AG08396 (cell line): Measurements from ENCODE around the gene TMEM144.
A peak's percentile ranks its signal among the peaks of the same experiment; 100 is the strongest.
"Not testable (repeated sequence)": the region's sequence is repeated elsewhere in the genome, so short reads cannot be mapped to it uniquely, and the experiment has no call there.

Experiments
- DNase-seq: peaks from one replicate; pipeline ENCODE4 v3.0.0; 2012; ENCODE audit warnings: low spot score, mixed read lengths

TMEM144 gene

GRCh38 chr4:158192439-158193158 lies 17.7 kb upstream of the TMEM144 start:
- DNase-seq, result no peak

- DNase-seq, result peak; percentile 24
Measured at GRCh38 chr4:158193171-158193749, 17.0 kb upstream of the TMEM144 start.

GRCh38 chr4:158195297-158195696 lies 15.0 kb upstream of the TMEM144 start:
- no peak for DNase-seq

- no peak for DNase-seq
Measured at GRCh38 chr4:158197194-158197776, 13.0 kb upstream of the TMEM144 start.

DNA sequence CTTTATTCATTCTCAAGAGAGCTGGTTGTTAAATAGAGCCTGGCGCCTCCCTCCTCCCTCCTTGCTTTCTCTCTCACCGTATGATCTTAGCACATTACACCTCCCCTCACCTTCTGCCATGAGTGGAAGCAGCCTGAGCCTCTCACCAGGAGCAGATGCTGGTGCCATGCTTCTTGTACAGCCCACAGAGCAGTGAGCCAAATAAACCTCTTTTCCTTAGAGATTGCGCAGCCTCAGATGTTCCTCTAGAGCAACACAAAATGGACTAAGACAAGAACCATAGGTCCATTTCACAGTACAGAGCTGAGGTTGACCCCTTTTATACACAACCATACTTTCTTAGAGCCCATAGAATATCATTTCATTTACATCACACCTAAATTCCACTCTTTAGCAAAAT lies 10.1 kb upstream of the TMEM144 start:
- no peak for DNase-seq

- DNase-seq, result no peak
Measured at GRCh38 chr4:158201322-158201721, 9.0 kb upstream of the TMEM144 start.

GRCh38 chr4:158201876-158202275 lies 8.4 kb upstream of the TMEM144 start:
- no peak for DNase-seq

DNA sequence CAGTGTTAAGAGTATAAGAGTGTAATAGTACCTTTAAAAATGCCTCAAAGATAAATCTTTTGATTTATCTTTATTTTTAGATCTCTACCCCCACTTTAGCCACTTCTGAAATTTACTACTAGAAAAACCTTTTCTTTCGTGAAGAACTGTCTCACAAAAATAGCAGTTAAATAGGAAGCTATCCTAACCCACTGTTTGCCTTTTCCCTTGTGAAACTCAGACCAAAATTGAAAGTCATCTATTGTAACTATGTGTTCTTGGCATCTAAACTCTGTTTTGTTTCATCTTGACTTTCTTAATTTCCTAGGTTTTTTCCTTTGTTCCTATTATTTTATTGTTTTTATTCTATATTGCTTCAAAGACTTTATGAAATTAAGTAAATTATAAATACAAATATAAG lies 7.8 kb upstream of the TMEM144 start:
- no peak for DNase-seq

- DNase-seq, result no peak
Measured at GRCh38 chr4:158203436-158203835, 6.8 kb upstream of the TMEM144 start.

DNA sequence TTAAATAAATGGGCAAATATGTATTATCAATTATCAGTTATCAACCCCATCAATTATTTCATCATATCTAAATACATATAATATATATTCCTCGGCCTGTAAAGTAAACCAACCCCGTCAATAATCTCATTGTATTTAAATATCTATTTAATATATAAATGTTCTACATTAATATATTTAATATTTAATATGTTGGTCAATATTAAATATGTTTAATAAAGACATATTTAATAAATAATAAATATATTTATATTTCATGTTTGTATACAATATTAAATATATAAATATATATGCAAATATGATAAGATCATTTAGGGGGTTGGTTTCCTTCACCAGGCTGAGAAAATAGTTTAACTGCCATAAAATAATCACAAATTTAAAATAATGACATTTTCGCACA lies 6.4 kb upstream of the TMEM144 start:
- DNase-seq, result no peak

DNA sequence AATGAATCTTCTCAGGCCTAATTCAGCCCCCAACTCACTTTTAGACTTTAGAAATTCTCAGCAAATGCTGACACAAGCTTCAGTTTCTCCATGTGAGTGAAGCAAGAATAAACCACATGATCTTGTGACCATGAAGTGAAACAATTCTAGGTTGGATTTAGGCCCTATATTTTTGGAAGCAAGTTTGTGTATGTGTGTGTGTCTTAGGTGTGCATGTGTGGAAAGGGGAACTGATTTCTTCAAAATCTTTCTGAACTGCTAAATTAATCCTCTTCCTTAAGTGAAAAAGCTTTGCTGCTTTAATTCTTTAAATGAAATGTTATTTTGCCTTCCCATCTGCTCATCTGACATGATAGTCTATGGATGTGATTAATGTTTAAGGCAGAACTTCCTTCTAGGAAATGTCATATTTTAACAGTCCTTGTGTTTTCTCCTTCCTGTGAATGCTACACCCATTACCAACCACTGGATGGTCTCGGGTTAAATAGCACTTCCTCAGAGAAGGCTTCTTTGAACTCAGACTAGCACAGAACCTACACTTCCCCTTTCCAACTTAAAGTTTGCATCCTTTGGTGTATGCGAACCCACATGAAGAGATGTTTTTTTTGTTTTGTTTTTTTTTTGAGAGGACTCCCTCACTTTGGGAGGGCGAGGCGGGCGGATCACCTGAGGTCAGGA lies 1.2 kb upstream of the TMEM144 start:
- DNase-seq, result no peak

DNA sequence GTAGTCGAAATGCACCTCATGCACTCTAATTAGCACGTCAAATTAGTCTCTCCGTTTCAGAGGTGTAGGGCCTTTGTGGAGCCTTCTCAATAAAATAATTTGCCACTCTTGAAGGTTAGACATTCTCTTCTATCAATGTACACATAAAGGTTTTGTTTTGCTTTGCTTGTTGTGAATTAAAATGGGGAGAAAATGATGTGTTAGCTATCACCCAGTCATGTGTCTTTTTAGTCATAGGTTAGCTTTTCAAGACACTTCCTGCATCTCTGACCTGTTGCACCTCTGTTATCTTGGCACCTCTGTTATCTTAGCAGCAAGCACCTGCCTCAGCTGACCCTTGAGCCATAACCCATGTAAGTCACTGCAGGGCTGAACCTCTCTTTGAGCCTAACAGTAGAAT lies 936 bp downstream of the TMEM144 start:
- DNase-seq, result no peak

GRCh38 chr4:158213466-158213865 lies 3.2 kb downstream of the TMEM144 start:
- no peak for DNase-seq

- no peak for DNase-seq
Measured at GRCh38 chr4:158214856-158215255, 4.6 kb downstream of the TMEM144 start.

- DNase-seq, result no peak
Measured at GRCh38 chr4:158217763-158218162, 7.5 kb downstream of the TMEM144 start.

- no peak for DNase-seq
Measured at GRCh38 chr4:158219623-158220022, 9.3 kb downstream of the TMEM144 start.

DNA sequence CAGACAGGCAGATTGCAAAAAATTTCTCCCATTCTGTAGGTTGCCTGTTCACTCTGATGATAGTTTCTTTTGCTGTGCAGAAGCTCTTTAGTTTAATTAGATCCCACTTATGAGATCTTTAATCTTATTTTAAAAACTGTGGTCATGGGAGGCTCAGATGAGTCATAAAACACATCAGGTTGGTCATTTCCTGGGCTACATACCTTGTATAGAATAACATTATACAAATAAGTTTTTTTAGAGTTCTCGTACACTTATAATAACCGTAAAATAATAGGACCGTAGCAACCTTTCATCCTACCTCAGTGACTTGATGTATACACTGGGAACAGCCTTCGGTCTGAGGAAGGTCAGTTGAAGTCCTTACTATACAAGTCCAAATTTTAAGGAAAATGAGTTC lies 14.0 kb downstream of the TMEM144 start:
- not testable (repeated sequence) for DNase-seq

GRCh38 chr4:158224999-158225398 lies 14.7 kb downstream of the TMEM144 start:
- not testable (repeated sequence) for DNase-seq

GRCh38 chr4:158227880-158228279 lies 17.6 kb downstream of the TMEM144 start:
- not testable (repeated sequence) for DNase-seq

DNA sequence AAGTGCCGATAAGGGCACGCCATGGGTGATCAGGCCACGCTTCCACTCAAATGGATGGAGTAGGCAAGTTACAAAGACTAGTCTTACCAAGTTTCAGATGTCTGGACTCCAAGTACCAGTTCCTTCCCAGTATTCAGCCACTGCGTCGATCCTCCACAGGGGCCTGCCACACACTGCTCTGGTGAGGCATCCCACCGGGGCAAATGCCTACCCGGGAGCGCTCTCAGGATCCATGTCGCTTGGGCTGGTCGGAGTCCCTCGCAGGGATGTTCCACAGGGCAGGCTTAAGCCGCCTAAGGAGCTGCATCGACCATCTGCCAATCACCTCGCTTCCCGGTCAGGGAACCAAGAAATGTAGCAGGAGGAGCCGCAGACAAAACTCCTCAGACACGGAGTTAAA lies 18.1 kb downstream of the TMEM144 start:
- not testable (repeated sequence) for DNase-seq

GRCh38 chr4:158229768-158230167 lies 19.5 kb downstream of the TMEM144 start:
- no peak for DNase-seq

- DNase-seq, result no peak
Measured at GRCh38 chr4:158234671-158235070, 24.4 kb downstream of the TMEM144 start.
